Activated CD8-positive, alpha-beta memory T cell treated with anti-CD3 and anti-CD28 coated beads, Interleukin-2, amount 50 U/mL, for 24 hours (primary cell): ENCODE results near the gene CHEK1.
"Not testable (repeated sequence)": the region's sequence is repeated elsewhere in the genome, so short reads cannot be mapped to it uniquely, and the experiment has no call there.

Source experiments
- DNase-seq: peaks from one replicate; pipeline ENCODE4 v3.0.0-alpha.2; 2020; ENCODE audit errors: extremely low read depth

CHEK1 gene

GRCh38 chr11:125694951-125695350 lies 70.0 kb downstream of the CHEK1 start:
- DNase-seq = no peak

- no peak for DNase-seq
Observed at GRCh38 chr11:125701018-125701610, 76.2 kb downstream of the CHEK1 start.

- no peak for DNase-seq
Observed at GRCh38 chr11:125701858-125702621, 77.1 kb downstream of the CHEK1 start.

GRCh38 chr11:125704686-125705085 lies 79.7 kb downstream of the CHEK1 start:
- not testable (repeated sequence) for DNase-seq

GRCh38 chr11:125720781-125721180 lies 95.8 kb downstream of the CHEK1 start:
- DNase-seq = no peak

GRCh38 chr11:125724125-125724524 lies 99.2 kb downstream of the CHEK1 start:
- DNase-seq = no peak
